GM23248 (cell line): ENCODE measurements around the gene ZNF813. TPM values are rescaled to one million over a fixed set of nuclear protein-coding genes. Genes with fewer than 3 reads are reported as not detected.
A peak's percentile ranks its signal among the peaks of the same experiment; 100 is the strongest.

Experiments used
- DNase-seq: peaks from one replicate; pipeline ENCODE4 v3.0.0-alpha.2; 2015
- H2AFZ ChIP-seq: fragments of 200-600 bp; sonication (generic); 2 replicates; pipeline ENCODE4 v1.6.1; 2016; ENCODE audit warnings: antibody characterized with exemption
- H3F3A ChIP-seq: fragments of 200-600 bp; sonication (generic); 2 replicates; pipeline ENCODE4 v1.6.1; 2016; ENCODE audit warnings: mild to moderate bottlenecking, antibody characterized with exemption, mixed run types; ENCODE audit not compliant: insufficient read depth
- H3K27ac ChIP-seq: fragments of 200-600 bp; sonication (generic); 2 replicates; pipeline ENCODE4 v1.5.1; 2016; ENCODE audit warnings: mild to moderate bottlenecking
- H3K27me3 ChIP-seq: fragments of 200-600 bp; sonication (generic); replicated peaks from 2 replicates; pipeline ENCODE4 v1.6.1; 2016; ENCODE audit warnings: mild to moderate bottlenecking; ENCODE audit not compliant: insufficient read depth
- H3K36me3 ChIP-seq: fragments of 200-600 bp; sonication (generic); 2 replicates; pipeline ENCODE4 v1.6.1; 2016; ENCODE audit warnings: low read depth, mild to moderate bottlenecking
- H3K4me1 ChIP-seq: fragments of 200-600 bp; sonication (generic); 2 replicates; pipeline ENCODE4 v1.6.1; 2016; ENCODE audit warnings: mild to moderate bottlenecking; ENCODE audit not compliant: insufficient read depth
- H3K4me2 ChIP-seq: fragments of 200-600 bp; sonication (generic); one replicate; pipeline ENCODE4 v1.6.1; 2016; ENCODE audit warnings: mild to moderate bottlenecking; ENCODE audit not compliant: unreplicated experiment
- H3K4me3 ChIP-seq: fragments of 200-600 bp; sonication (generic); 2 replicates; pipeline ENCODE4 v1.5.1; 2016; ENCODE audit warnings: mild to moderate bottlenecking
- H3K79me2 ChIP-seq: fragments of 200-600 bp; sonication (generic); 2 replicates; pipeline ENCODE4 v1.6.1; 2016; ENCODE audit warnings: mild to moderate bottlenecking; ENCODE audit not compliant: insufficient read depth
- H3K9ac ChIP-seq: fragments of 200-600 bp; sonication (generic); 2 replicates; pipeline ENCODE4 v1.6.1; 2016; ENCODE audit warnings: mild to moderate bottlenecking
- H3K9me2 ChIP-seq: fragments of 200-600 bp; sonication (generic); 2 replicates; pipeline ENCODE4 v1.6.1; 2016; ENCODE audit warnings: mixed run types, mild to moderate bottlenecking, moderate library complexity; ENCODE audit not compliant: insufficient read depth
- H3K9me3 ChIP-seq: fragments of 200-600 bp; sonication (generic); one replicate; pipeline ENCODE4 v1.6.1; 2017; ENCODE audit warnings: low read depth
- H4K20me1 ChIP-seq: fragments of 200-600 bp; sonication (generic); 2 replicates; pipeline ENCODE4 v1.6.0; 2016; ENCODE audit not compliant: insufficient read depth
- EZH2 ChIP-seq: fragments of 200-600 bp; sonication (generic); IDR thresholded peaks from 2 replicates; pipeline ENCODE4 v1.6.1; 2018; ENCODE audit warnings: antibody characterized with exemption, mild to moderate bottlenecking; ENCODE audit not compliant: insufficient read depth, poor library complexity, severe bottlenecking
- EZH2phosphoT487 ChIP-seq: fragments of 200-600 bp; sonication (generic); IDR thresholded peaks from 2 replicates; pipeline ENCODE4 v1.6.1; 2018; ENCODE audit warnings: antibody characterized with exemption, moderate library complexity, mild to moderate bottlenecking, low read depth; ENCODE audit not compliant: insufficient read depth
- WGBS, 2 experiments: methylation state at CpG; one replicate each; pipeline ENCODE4 v1.1.6; 2015 to 2017; ENCODE audit warnings: low lambda C conversion rate in 2 of 2, low coverage in 1 of 2; ENCODE audit errors: missing lambda C conversion rate in 2 of 2; 5-methylcytosine and 5-hydroxymethylcytosine counted together
- in situ Hi-C: fragments of 300-500 bp; cut with MboI; formaldehyde crosslinking; loops from 2 replicates; pipeline ENCODE4 v1.15.0; 2020
- polyA plus RNA-seq: library from polyadenylated mRNA; unstranded; fragments of >200 nt; fragmentation: Nextera tagmentation; extraction: Ambion mirVana; gene quantifications from 2 replicates; pipeline ENCODE4 v1.2.1, GENCODE V29; 2016
- total RNA-seq: library from RNA; depleted of rRNA; stranded (reverse); fragments of >200 nt; shearing (Covaris generic); gene quantifications from 2 replicates; pipeline ENCODE4 v1.2.3, GENCODE V29; 2014

ZNF813 gene
- total and polyA plus RNA-seq, 2 experiments from 2014 or later, result 1.0 to 2.7 TPM

- in situ Hi-C loops, result no loop called here
Observed at GRCh38 chr19:53520547-53521372, 53.2 kb downstream of the ZNF813 start.

GRCh38 chr19:53521373-53522202, 54.1 kb downstream of the ZNF813 start:
- H3K9me3 ChIP-seq, result no peaks in the 10 kb centered on the region
- in situ Hi-C loops, result no loop called here
- H3K4me1 ChIP-seq, result no peaks in the 10 kb centered on the region
- TF ChIP-seq EZH2 (no peak), EZH2phosphoT487 (no peak)
- no peaks in the 10 kb centered on the region for H3K9me2 ChIP-seq
- no peaks in the 10 kb centered on the region for H4K20me1 ChIP-seq
- H3K9ac ChIP-seq, result peak overlapping the region; percentile 72
- no peak for DNase-seq
- peak overlapping the region; percentile 95 for H3K4me3 ChIP-seq
- H3K4me2 ChIP-seq, result peak overlapping the region; percentile 93
- H3K79me2 ChIP-seq, result 0 out of 2 replicates have a peak, but pooled peaks cover 9% of the 10 kb centered on the region
- 20 to 21% methylated on average over 30 of the region's 33 CpGs for WGBS, 2 experiments
- no peaks in the 10 kb centered on the region for H3K36me3 ChIP-seq
- H3F3A ChIP-seq, result no peaks in the 10 kb centered on the region
- H3K27ac ChIP-seq, result no peak overlapping the region; the same call in 1 of the 2 replicates
- H2AFZ ChIP-seq, result peak overlapping the region; percentile 99
- no peaks in the 10 kb centered on the region for H3K27me3 ChIP-seq

More at GRCh38 chr19:53520547-53521372, 53.2 kb downstream of the ZNF813 start:
- H3K27ac ChIP-seq, result peak overlapping the region; percentile 62
- no peaks in the 10 kb centered on the region for H3K4me1 ChIP-seq
- H4K20me1 ChIP-seq, result no peaks in the 10 kb centered on the region
- 0 out of 2 replicates have a peak, but pooled peaks cover 9% of the 10 kb centered on the region for H3K79me2 ChIP-seq
- peak overlapping the region; percentile 95 for H3K4me3 ChIP-seq
- TF ChIP-seq EZH2phosphoT487 (no peak), EZH2 (no peak)
- peak overlapping the region; percentile 99 for H2AFZ ChIP-seq
- WGBS, 2 experiments, result 1 to 3% methylated on average over 45 to 46 of the region's 46 CpGs
- H3K36me3 ChIP-seq, result no peaks in the 10 kb centered on the region
- no peaks in the 10 kb centered on the region for H3K27me3 ChIP-seq
- peak; percentile 99 for DNase-seq
- no peaks in the 10 kb centered on the region for H3K9me2 ChIP-seq
- no peaks in the 10 kb centered on the region for H3F3A ChIP-seq
- H3K4me2 ChIP-seq, result peak overlapping the region; percentile 93
- H3K9me3 ChIP-seq, result no peaks in the 10 kb centered on the region
- peak overlapping the region; percentile 72 for H3K9ac ChIP-seq

DNA sequence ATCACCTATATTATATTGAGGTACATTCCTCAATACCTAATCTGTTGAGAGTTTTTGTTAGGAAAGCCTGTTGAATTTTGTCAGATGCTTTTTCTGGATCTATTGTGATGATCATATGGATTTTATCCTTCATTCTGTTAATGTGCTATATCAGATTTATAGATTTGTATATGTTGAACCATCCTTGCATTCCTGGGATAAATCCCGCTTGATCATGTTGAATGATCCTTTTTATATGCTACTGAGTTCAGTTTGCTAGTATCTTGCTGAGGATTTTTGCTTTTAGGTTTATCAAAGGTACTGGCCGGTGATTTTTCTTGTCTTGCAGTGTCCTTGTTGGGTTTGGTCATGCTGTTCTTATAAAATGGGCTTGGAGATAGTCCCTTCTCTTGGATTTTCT, 58.4 kb downstream of the ZNF813 start:
- no peak for DNase-seq
- H3F3A ChIP-seq, result no peaks in the 10 kb centered on the region
- WGBS, 2 experiments, result 96 to 99% methylated on average over 2 of the region's 2 CpGs
- no peaks in the 10 kb centered on the region for H3K4me1 ChIP-seq
- 0 out of 2 replicates have a peak, but pooled peaks cover 9% of the 10 kb centered on the region for H3K79me2 ChIP-seq
- in situ Hi-C loops, result no loop called here
- H3K9me2 ChIP-seq, result no peaks in the 10 kb centered on the region
- no peak overlapping the region for H3K9ac ChIP-seq
- no peak overlapping the region for H3K4me3 ChIP-seq
- no peaks in the 10 kb centered on the region for H4K20me1 ChIP-seq
- H3K36me3 ChIP-seq, result no peaks in the 10 kb centered on the region
- TF ChIP-seq EZH2phosphoT487 (no peak), EZH2 (no peak)
- no peak overlapping the region for H3K4me2 ChIP-seq
- no peak overlapping the region for H3K27ac ChIP-seq
- no peak overlapping the region for H2AFZ ChIP-seq
- no peaks in the 10 kb centered on the region for H3K9me3 ChIP-seq
- no peaks in the 10 kb centered on the region for H3K27me3 ChIP-seq

DNA sequence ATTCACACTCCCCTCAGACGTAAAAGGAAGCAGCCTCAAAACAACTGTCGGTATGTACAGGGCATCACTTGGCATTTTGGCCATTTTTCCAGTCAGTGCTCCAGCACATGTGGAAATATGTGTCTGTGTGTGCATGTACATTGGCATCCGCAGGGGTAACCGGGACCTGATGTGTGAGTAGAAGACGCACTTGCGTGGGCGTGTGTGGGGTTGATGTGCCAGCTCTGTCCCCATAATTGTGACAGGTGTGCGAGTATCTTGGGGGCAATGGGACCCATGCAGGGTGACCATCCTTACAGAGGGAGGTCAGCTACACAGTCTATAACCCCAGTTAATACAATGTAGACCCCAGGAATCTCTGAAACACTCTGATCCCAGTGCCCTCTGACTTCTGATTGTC, 63.1 kb downstream of the ZNF813 start:
- in situ Hi-C loops, result no loop called here
- WGBS, 2 experiments, result 94% methylated on average over 8 of the region's 8 CpGs
- H3K27ac ChIP-seq, result no peak overlapping the region

More for the DNA sequence above, 63.1 kb downstream of the ZNF813 start:
- Histone ChIP-seq H3F3A (peaks cover 6% of the 10 kb centered on the region; the same call in 1 of the 2 replicates), H3K9me3 (no peaks in the 10 kb centered on the region), H3K4me3 (no peak overlapping the region), H4K20me1 (no peaks in the 10 kb centered on the region), H3K36me3 (no peaks in the 10 kb centered on the region), H3K79me2 (no peaks in the 10 kb centered on the region), H2AFZ (no peak overlapping the region), H3K9ac (no peak overlapping the region), H3K27me3 (no peaks in the 10 kb centered on the region), H3K9me2 (no peaks in the 10 kb centered on the region), H3K4me2 (no peak overlapping the region), H3K4me1 (no peaks in the 10 kb centered on the region)
- no peak for DNase-seq
- TF ChIP-seq EZH2phosphoT487, result no peak
- TF ChIP-seq EZH2, result no peak
